WERI-Rb-1 (cell line): ENCODE measurements around the gene PLIN1.

ENCODE experiments used
- DNase-seq: peaks from one replicate; pipeline ENCODE4 v3.0.0-alpha.2; 2020
- H3K27ac ChIP-seq: fragments of 250-450 bp; sonication (Bioruptor Pico); 2 replicates; pipeline ENCODE4 v1.5.1; 2020; ENCODE audit warnings: mild to moderate bottlenecking, moderate library complexity
- H3K27me3 ChIP-seq: fragments of 250-450 bp; sonication (Bioruptor Pico); 2 replicates; pipeline ENCODE4 v1.5.1; 2021; ENCODE audit warnings: mild to moderate bottlenecking, low read depth, moderate library complexity; ENCODE audit not compliant: insufficient read depth, severe bottlenecking
- H3K36me3 ChIP-seq: fragments of 250-450 bp; sonication (Bioruptor Pico); 2 replicates; pipeline ENCODE4 v1.5.1; 2020; ENCODE audit warnings: mild to moderate bottlenecking, moderate library complexity
- H3K4me3 ChIP-seq: 2 replicates; pipeline ENCODE4 v1.5.1; 2011; ENCODE audit warnings: low read depth, mild to moderate bottlenecking, control low read depth, low read length
- H3K9me3 ChIP-seq: fragments of 250-450 bp; sonication (Bioruptor Pico); 2 replicates; pipeline ENCODE4 v1.5.1; 2021; ENCODE audit warnings: mild to moderate bottlenecking, moderate library complexity; ENCODE audit not compliant: severe bottlenecking
- TF ChIP-seq, protein P1 (sequence below): IDR thresholded peaks from 2 replicates; pipeline ENCODE4 v1.5.1; 2011; ENCODE audit warnings: low read depth, mild to moderate bottlenecking, control low read depth, inconsistent platforms, low read length

Gene PLIN1

DNA sequence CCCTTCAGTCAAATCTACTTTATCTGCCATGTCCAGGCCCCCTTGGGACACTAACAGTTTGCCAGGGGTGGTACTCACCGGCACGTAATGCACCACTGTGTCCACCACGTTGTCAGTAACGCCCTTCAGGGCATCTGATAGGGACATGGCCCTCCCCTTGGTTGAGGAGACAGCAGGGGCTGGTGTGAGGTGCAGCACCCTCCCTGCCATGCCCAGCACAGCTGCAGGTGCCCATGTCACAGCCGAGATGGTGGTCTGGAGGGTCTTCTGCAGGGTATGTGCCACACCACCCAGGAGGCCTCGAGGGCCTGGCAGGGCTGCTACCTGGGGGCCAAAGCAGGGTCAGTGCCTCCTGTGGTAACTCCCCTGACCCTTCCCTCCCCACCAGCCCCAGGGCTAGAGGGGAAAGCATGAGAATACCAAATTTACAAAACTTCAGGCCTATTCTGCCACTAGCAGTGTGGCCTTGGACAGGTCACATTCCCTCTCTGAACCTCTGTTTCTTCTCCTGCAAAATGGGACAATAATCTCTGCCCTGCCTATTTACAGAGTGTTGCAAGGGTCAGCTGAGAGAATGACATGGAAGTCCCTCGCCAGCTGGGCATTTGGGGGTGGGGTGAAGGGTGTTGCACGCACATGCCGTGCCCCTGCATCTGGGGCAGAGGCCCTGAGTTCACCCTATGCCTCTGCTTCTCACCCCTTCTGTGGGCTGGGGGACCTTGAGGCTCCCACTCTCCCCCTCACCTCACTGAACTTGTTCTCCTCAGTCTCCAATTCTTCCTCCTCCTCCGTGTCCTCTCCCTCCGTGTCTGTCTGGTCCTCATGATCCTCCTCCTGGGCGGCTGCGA, 12.1 kb downstream of the PLIN1 start:
- no peak overlapping the region for H3K4me3 ChIP-seq
- H3K9me3 ChIP-seq: no peaks in the 10 kb centered on the region
- H3K27me3 ChIP-seq: peaks cover 3% of the 10 kb centered on the region
- H3K36me3 ChIP-seq: no peaks in the 10 kb centered on the region
- TF ChIP-seq, protein P1, sequence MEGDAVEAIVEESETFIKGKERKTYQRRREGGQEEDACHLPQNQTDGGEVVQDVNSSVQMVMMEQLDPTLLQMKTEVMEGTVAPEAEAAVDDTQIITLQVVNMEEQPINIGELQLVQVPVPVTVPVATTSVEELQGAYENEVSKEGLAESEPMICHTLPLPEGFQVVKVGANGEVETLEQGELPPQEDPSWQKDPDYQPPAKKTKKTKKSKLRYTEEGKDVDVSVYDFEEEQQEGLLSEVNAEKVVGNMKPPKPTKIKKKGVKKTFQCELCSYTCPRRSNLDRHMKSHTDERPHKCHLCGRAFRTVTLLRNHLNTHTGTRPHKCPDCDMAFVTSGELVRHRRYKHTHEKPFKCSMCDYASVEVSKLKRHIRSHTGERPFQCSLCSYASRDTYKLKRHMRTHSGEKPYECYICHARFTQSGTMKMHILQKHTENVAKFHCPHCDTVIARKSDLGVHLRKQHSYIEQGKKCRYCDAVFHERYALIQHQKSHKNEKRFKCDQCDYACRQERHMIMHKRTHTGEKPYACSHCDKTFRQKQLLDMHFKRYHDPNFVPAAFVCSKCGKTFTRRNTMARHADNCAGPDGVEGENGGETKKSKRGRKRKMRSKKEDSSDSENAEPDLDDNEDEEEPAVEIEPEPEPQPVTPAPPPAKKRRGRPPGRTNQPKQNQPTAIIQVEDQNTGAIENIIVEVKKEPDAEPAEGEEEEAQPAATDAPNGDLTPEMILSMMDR: no peak
- no peak overlapping the region for H3K27ac ChIP-seq
- no peak for DNase-seq

DNA sequence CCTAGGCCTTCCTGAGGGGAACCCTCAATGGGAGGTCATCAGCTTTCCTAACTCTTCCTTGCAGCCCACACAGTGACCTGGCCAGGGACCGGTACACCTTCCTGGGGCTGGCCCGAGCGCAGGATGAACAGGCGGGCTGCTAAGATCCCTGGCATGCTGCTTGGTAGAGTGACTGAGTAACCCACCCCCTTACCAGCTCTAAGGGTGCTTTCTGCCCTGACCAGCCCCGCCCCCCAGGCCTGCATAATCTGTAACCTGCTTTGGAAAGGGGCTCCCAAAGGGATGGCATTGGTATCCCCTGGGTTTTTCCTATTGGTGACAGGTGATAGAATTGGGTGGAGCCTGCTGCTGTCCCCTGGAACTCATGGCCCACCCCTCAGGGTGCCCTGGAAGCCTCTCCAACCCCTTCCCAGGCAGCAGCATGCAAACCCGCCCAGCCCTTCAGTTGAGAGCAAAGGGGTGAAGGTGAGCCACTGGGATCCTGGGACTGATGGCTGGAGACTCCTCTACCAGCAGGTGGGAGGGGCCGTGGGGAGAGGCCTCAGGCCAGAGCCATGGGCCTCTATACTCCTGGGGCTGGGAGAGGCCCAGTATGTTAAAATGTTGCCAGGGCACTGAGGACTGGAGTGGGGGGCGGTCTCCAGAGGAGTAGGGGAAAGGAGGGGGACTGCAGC, 12.8 kb downstream of the PLIN1 start:
- TF ChIP-seq, protein P1: no peak
- Histone ChIP-seq H3K27me3 (peaks cover 3% of the 10 kb centered on the region), H3K4me3 (peak overlapping the region; percentile 42; the same call in 1 of the 2 replicates), H3K27ac (0 out of 2 replicates have a peak overlapping the region, but pooled peaks have one; percentile 26), H3K9me3 (no peaks in the 10 kb centered on the region), H3K36me3 (no peaks in the 10 kb centered on the region)
- DNase-seq: no peak

DNA sequence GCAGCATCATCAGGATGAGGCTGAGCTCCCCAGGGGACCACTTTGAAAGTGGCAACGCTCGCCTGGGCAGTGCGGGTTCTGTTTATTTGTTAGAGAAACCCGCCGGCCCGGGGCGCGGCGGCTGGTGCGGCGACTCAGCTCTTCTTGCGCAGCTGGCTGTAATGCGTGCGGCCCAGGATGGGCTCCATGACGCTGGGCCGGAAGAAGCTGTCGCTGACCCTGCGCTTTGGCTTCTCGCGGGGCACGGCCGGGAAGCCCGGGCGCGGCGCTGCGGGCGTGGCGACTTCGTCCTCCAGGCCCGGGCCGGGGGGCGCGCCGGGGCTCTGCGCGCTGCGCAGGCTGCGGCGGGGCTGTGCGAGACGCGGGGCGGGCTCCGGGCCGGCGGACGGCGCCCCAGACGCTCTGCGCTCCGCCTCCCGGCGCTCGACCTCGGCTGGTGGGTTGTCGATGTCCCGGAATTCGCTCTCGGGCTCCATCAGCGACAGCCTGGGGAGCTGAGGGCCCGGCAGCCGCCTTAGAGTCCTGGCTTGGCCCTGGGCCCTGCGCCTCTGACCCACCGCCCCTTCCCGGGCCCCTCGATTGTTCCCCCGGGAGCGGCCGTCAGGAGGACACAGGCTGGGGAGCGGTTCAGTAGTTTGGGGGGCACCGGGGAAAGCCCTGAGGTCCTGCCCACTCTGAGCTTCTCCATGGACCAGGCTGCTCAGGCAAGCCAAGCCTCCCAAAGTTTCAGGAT, 13.6 kb downstream of the PLIN1 start:
- peak; percentile 56 for DNase-seq
- H3K27me3 ChIP-seq: peaks cover 3% of the 10 kb centered on the region
- TF ChIP-seq, protein P1: no peak
- H3K36me3 ChIP-seq: no peaks in the 10 kb centered on the region
- H3K9me3 ChIP-seq: no peaks in the 10 kb centered on the region
- peak overlapping the region; percentile 42 for H3K4me3 ChIP-seq
- 0 out of 2 replicates have a peak overlapping the region, but pooled peaks have one; percentile 26 for H3K27ac ChIP-seq

DNA sequence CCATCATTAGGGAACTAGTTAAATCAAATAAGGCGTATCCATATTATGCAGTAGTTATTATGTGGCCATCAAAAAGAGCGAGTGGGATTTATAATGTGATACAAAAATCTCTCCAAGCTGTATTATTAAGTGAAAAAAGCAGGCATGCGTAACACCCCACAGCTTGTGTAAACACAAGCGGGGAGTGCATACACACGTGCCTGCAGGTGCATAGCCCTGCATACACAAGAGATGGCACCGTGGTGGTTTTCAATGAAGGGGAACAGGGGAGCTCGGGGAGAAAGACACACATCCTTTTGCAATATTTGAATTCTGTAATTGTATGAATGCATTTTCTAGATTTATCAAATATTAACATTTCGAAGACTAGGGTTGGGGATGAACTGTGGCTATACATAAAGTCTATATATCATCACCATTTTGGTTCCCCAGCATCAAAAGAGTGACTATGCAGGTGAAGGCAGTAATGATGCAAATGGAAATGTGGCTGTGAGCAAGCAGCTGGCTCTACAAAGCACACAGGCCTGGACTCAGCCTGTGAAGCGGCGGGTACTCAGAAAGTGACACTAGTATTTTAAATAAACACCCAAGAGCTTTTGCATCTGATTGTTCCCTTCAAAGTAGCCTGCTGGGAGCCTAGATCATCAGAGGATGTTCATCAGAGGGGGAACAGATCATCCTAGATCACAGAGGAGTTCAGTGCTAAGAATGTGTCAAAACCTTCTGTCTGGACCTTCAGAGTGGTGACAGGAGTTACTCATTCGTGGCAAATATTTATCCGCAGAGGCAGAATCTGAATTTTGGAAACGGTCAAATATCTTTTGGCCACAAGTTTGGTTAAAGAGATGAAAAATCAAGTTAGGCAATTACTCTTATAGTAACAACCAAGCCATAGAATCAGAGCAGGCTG, 14.5 kb downstream of the PLIN1 start:
- H3K27me3 ChIP-seq: peaks cover 3% of the 10 kb centered on the region
- peak overlapping the region; percentile 42 for H3K4me3 ChIP-seq
- TF ChIP-seq, protein P1: no peak
- no peak overlapping the region for H3K27ac ChIP-seq
- no peaks in the 10 kb centered on the region for H3K36me3 ChIP-seq
- DNase-seq: no peak
- no peaks in the 10 kb centered on the region for H3K9me3 ChIP-seq
